ENCODE results near the gene MARVELD2.
"Not testable (repeated sequence)": the region's sequence is repeated elsewhere in the genome, so short reads cannot be mapped to it uniquely, and the experiment has no call there.

The MARVELD2 gene

GRCh38 chr5:69449511-69449910, 34.6 kb downstream of the MARVELD2 start:
- DNase-seq (ENCODE audit: low read depth), result no peak

GRCh38 chr5:69450116-69450515, 35.2 kb downstream of the MARVELD2 start:
- DNase-seq (ENCODE audit: low read depth), result peak; percentile 44

GRCh38 chr5:69450527-69450926, 35.6 kb downstream of the MARVELD2 start:
- not testable (repeated sequence) for DNase-seq (ENCODE audit: low read depth)

GRCh38 chr5:69451941-69452647, 37.2 kb downstream of the MARVELD2 start:
- no peak for DNase-seq (ENCODE audit: low read depth)

- DNase-seq (ENCODE audit: low read depth), result not testable (repeated sequence)
These were observed 38.6 kb downstream of the MARVELD2 start for GRCh38 chr5:69453487-69453886.

- DNase-seq (ENCODE audit: low read depth), result no peak
These were observed 39.7 kb downstream of the MARVELD2 start for GRCh38 chr5:69454460-69455249.

GRCh38 chr5:69455428-69455988, 40.6 kb downstream of the MARVELD2 start:
- DNase-seq (ENCODE audit: low read depth), result not testable (repeated sequence)

- DNase-seq (ENCODE audit: low read depth), result no peak
These were observed 47.3 kb downstream of the MARVELD2 start for GRCh38 chr5:69462170-69462569.

- not testable (repeated sequence) for DNase-seq (ENCODE audit: low read depth)
These were observed 51.5 kb downstream of the MARVELD2 start for GRCh38 chr5:69466375-69466774.

- DNase-seq (ENCODE audit: low read depth), result peak; percentile 49
These were observed 52.7 kb downstream of the MARVELD2 start for GRCh38 chr5:69467442-69468225.

- no peak for DNase-seq (ENCODE audit: low read depth)
These were observed 53.7 kb downstream of the MARVELD2 start for GRCh38 chr5:69468631-69469030.

- DNase-seq (ENCODE audit: low read depth), result not testable (repeated sequence)
These were observed 56.6 kb downstream of the MARVELD2 start for GRCh38 chr5:69471516-69471915.

- DNase-seq (ENCODE audit: low read depth), result not testable (repeated sequence)
These were observed 57.7 kb downstream of the MARVELD2 start for GRCh38 chr5:69472535-69473143.

- DNase-seq (ENCODE audit: low read depth), result no peak
These were observed 62.3 kb downstream of the MARVELD2 start for GRCh38 chr5:69477170-69477569.

GRCh38 chr5:69478296-69478695, 63.4 kb downstream of the MARVELD2 start:
- DNase-seq (ENCODE audit: low read depth), result not testable (repeated sequence)

GRCh38 chr5:69484891-69485290, 70.0 kb downstream of the MARVELD2 start:
- DNase-seq (ENCODE audit: low read depth), result peak; percentile 97

- DNase-seq (ENCODE audit: low read depth), result no peak
These were observed 70.6 kb downstream of the MARVELD2 start for GRCh38 chr5:69485471-69485870.

GRCh38 chr5:69489246-69489645, 74.3 kb downstream of the MARVELD2 start:
- DNase-seq (ENCODE audit: low read depth), result no peak

- DNase-seq (ENCODE audit: low read depth), result no peak
These were observed 76.1 kb downstream of the MARVELD2 start for GRCh38 chr5:69491027-69491426.

- DNase-seq (ENCODE audit: low read depth), result no peak
These were observed 77.0 kb downstream of the MARVELD2 start for GRCh38 chr5:69491838-69492390.

GRCh38 chr5:69492391-69492922, 77.5 kb downstream of the MARVELD2 start, which contains the start of gene OCLN:
Gene OCLN (plus strand): TSS chr5:69492790. CDS start chr5:69504245, 11,455 bp downstream.
- DNase-seq (ENCODE audit: low read depth), result no peak
